Parathyroid adenoma (tissue), 2 donors: ENCODE measurements around the gene ACAT1.

Experiments used
- H2AFZ ChIP-seq: fragments of 300-600 bp; sonication (generic); one replicate; pipeline ENCODE4 v1.7.0; 2017; ENCODE audit warnings: antibody characterized with exemption, mild to moderate bottlenecking
- H3K27ac ChIP-seq: fragments of 300-600 bp; sonication (generic); one replicate; pipeline ENCODE4 v1.7.0; 2017
- H3K27me3 ChIP-seq: fragments of 300-600 bp; sonication (generic); one replicate; pipeline ENCODE4 v1.7.0; 2017; ENCODE audit warnings: low read length; ENCODE audit not compliant: control insufficient read depth, insufficient read depth
- H3K36me3 ChIP-seq: fragments of 300-600 bp; sonication (generic); one replicate; pipeline ENCODE4 v1.7.0; 2017; ENCODE audit warnings: low read length; ENCODE audit not compliant: control insufficient read depth, insufficient read depth
- H3K4me1 ChIP-seq: fragments of 300-600 bp; sonication (generic); one replicate; pipeline ENCODE4 v1.7.0; 2017; ENCODE audit warnings: control low read depth
- H3K4me2 ChIP-seq: fragments of 300-600 bp; sonication (generic); one replicate; pipeline ENCODE4 v1.7.0; 2017; ENCODE audit warnings: low read length
- H3K4me3 ChIP-seq: fragments of 300-600 bp; sonication (generic); one replicate; pipeline ENCODE4 v1.7.0; 2017; ENCODE audit warnings: low read depth, low read length
- H3K79me2 ChIP-seq: fragments of 300-600 bp; sonication (generic); one replicate; pipeline ENCODE4 v1.7.0; 2017; ENCODE audit warnings: control low read depth
- H3K9ac ChIP-seq: fragments of 300-600 bp; sonication (generic); one replicate; pipeline ENCODE4 v1.7.0; 2017; ENCODE audit warnings: mild to moderate bottlenecking
- H3K9me3 ChIP-seq: fragments of 300-600 bp; sonication (generic); one replicate; pipeline ENCODE4 v1.7.0; 2017; ENCODE audit warnings: low read length; ENCODE audit not compliant: control insufficient read depth
- TF ChIP-seq, protein P1 (sequence below): fragments of 300-600 bp; sonication (generic); IDR thresholded peaks from one replicate; pipeline ENCODE4 v1.7.0; 2017; ENCODE audit warnings: antibody characterized with exemption, mild to moderate bottlenecking
- donor health status: primary hyperparathyroidism.

ACAT1 gene

DNA sequence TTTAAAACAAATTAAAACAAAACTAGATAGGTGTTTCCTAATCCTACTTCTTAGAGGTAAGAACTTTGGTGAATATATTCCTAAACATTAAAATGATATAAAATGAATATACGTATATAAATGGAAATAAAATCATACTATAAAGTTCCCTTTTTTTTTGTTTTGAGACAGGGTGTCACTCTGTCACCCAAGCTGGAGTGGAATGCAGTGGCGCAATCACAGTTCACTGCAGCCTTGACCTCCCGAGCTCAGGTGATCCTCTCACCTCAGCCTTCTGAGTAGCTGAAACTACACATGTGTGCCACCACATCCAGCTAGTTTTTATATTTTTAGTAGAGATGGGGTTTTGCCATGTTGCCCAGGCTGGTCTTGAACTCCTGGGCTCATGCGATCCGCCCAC, 56.2 kb downstream of the ACAT1 start:
- H3K27me3 ChIP-seq: no peaks in the 10 kb centered on the region

DNA sequence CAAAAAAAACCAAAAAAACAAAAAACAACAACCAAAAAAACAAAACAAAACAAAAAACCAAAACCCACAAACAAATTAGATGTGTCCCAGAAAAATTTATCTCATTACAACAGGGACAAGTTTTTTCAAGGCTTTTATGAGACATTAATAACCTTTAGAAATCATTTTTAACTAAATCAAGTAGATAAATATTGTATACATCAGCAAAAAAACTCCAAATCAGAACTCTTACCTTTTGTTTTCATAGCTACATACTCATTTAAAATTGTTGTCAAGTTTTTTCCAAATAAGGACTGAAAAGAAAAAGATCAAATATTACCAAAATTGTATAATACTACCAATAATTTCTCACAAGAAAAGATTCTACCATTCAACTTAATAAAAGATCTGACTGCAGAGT, 72.4 kb downstream of the ACAT1 start:
- Histone ChIP-seq H3K4me3 (no peak overlapping the region), H3K4me2 (no peak overlapping the region), H3K27me3 (no peaks in the 10 kb centered on the region), H3K36me3 (no peaks in the 10 kb centered on the region), H3K27ac (no peak overlapping the region), H3K9ac (no peak overlapping the region), H3K79me2 (no peaks in the 10 kb centered on the region), H3K9me3 (no peaks in the 10 kb centered on the region), H2AFZ (no peak overlapping the region), H3K4me1 (no peaks in the 10 kb centered on the region)
- TF ChIP-seq, protein P1, sequence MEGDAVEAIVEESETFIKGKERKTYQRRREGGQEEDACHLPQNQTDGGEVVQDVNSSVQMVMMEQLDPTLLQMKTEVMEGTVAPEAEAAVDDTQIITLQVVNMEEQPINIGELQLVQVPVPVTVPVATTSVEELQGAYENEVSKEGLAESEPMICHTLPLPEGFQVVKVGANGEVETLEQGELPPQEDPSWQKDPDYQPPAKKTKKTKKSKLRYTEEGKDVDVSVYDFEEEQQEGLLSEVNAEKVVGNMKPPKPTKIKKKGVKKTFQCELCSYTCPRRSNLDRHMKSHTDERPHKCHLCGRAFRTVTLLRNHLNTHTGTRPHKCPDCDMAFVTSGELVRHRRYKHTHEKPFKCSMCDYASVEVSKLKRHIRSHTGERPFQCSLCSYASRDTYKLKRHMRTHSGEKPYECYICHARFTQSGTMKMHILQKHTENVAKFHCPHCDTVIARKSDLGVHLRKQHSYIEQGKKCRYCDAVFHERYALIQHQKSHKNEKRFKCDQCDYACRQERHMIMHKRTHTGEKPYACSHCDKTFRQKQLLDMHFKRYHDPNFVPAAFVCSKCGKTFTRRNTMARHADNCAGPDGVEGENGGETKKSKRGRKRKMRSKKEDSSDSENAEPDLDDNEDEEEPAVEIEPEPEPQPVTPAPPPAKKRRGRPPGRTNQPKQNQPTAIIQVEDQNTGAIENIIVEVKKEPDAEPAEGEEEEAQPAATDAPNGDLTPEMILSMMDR: no peak

More for the DNA sequence above, 56.2 kb downstream of the ACAT1 start:
- Histone ChIP-seq H3K9ac (no peak overlapping the region), H3K27ac (no peak overlapping the region), H2AFZ (no peak overlapping the region), H3K4me1 (no peaks in the 10 kb centered on the region), H3K79me2 (no peaks in the 10 kb centered on the region), H3K4me2 (no peak overlapping the region), H3K9me3 (no peaks in the 10 kb centered on the region), H3K4me3 (no peak overlapping the region), H3K36me3 (no peaks in the 10 kb centered on the region)
- TF ChIP-seq, protein P1: no peak

DNA sequence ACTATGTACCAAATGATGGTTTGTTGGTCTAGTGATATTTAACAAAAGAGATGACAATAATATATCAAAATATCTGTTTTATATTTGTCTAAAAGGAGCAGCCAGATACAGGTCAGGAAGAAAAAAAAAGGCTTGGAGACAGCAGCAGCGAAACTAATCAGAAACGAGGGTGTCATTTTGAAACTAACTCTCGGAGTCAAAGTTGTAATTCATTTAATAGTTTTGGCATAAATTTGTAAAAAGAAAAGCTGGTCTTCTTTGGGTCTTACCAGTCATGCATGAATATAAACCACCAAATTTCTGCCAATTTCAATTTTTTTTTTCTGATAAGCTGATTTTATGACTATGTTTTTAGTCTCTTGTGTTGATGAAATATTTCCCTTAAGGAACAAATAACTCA, 75.5 kb downstream of the ACAT1 start:
- TF ChIP-seq, protein P1: no peak

More for the DNA sequence above, 75.5 kb downstream of the ACAT1 start:
- Histone ChIP-seq H3K9ac (no peak overlapping the region), H3K27me3 (no peaks in the 10 kb centered on the region), H3K4me1 (no peaks in the 10 kb centered on the region), H3K27ac (no peak overlapping the region), H3K4me3 (no peak overlapping the region), H3K36me3 (no peaks in the 10 kb centered on the region), H3K4me2 (no peak overlapping the region), H2AFZ (no peak overlapping the region), H3K9me3 (no peaks in the 10 kb centered on the region), H3K79me2 (no peaks in the 10 kb centered on the region)
